HG03025 (cell line): ENCODE measurements around the gene ITPR1.
"Not testable (repeated sequence)": the region's sequence is repeated elsewhere in the genome, so short reads cannot be mapped to it uniquely, and the experiment has no call there.

ENCODE experiments used
- ATAC-seq: cut with Tn5 transposase; IDR thresholded peaks from one replicate; pipeline ENCODE4 v1.9.1; 2021; ENCODE audit warnings: mild to moderate bottlenecking, moderate library complexity; ENCODE audit not compliant: unreplicated experiment, low FRiP score

The ITPR1 gene

DNA sequence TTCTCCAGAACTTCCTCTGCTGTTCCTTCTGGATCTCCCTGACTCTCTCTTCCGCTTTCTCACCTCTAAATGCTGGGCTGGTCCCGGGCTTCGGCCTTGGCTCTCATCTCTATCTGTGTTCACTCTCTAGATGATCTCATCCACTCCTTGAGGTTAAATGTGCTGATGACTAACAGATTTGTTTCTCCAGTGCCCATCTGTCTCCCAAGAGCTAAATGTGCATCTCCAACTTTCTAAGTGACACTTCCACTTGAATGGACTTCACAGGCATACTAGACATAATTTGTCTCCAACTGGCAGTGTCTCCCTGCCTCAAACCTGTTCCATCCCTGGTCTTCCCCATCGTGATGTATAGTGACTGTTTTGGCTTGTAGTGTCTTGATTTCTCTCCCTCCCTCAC is 95.3 kb downstream of the ITPR1 start:
- no peak for ATAC-seq

DNA sequence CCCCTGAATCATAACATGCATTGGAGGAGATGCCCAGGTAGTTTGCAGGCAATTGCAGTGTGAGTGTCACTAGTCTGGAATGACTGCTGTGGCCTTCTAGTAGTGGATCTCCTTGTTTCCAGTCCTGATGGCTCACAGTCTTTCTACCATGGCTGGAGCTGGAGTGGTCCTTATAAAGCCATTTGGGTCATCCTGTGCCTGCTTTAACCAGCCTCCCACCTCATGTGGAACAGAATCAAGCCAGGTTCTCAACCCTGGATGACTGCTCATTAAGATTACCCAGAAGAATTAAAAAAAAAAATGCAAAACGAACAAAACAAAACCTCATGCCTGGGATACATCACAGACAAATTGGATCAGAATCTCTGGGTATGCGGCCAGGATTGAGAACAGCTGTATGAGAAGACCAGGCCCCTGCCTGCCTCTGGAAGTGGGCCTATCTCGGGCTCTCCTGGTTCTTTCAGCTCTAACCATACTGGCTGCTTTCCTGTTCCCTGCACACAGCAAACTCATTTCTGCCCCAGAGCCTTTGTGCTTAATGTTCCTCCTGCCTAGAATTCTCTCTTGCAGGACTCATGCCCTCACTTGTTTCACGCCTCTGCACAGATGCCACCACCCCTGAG is 96.4 kb downstream of the ITPR1 start:
- ATAC-seq, result no peak

DNA sequence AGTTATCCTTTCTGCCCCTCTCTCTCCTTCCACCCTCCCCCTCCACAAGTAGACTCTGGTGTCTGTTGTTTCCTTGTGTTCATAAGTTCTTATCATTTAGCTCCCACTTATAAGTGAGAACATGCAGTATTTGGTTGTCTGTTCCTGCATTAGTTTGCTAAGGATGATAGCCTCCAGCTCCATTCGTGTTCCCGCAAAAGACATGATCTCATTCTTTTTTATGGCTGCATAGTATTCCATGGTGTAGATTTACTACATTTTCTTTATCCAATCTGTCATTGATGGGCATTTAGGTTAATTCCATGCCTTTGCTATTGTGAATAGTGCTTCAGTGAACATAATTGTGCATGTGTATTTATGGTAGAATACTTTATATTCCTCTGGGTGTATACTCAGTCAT is 97.7 kb downstream of the ITPR1 start:
- ATAC-seq, result not testable (repeated sequence)

DNA sequence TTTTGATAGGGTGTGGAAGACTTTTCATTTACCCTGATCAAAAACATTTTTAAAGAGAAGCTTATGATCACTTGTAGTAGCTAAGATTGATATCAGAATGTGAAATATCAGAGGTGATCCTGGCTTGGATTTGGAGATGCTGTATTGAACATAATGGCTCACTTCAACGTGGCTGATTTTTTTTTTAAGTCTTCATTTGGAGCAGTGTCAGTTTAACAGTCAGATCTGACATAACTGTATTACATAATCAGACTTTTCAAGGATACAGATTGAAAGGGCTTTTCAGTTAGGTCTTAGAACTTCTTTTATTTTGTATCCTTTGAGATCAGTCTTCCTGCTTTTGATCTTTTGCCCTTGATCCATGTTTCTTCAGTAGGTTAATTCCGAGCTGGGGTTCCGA is 98.5 kb downstream of the ITPR1 start:
- ATAC-seq, result no peak

DNA sequence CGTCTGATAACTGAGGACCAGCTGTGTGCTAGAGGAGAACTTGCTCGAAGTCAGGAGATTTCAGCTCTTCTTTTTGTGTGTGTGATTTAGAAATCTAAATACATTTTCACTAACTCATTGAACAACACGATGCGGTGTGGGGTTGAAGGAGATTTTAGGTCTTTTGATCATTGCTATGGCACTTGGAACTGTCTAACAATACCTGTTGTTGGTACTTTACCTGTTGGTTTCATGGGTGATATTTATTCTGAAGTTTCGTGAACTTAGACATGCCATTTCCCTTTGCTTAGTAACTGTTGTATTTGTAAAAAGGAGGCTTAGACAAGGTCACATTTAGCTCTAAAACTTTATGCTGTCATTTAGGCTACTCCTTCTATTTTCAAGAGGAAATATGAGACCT is 99.9 kb downstream of the ITPR1 start:
- ATAC-seq, result no peak

DNA sequence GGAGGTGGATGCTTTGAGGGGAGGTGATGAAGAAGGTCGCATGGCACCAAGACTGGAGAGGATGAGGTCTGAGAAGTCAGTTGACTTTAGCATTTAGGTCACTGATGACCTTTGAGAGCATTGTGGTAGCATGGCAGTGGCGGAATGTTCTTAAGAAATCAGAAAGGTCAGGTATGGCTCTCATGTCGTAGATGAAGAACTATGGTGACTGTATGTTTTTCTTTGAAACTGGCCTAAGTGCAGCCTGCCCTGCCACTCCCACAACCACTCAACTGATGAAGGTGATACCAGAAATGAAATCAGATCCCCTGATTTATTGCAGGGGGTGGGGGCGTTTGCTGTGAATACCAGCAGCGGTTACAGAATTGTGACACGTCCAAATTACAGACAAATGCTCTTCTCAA is 102.6 kb downstream of the ITPR1 start:
- ATAC-seq, result no peak

DNA sequence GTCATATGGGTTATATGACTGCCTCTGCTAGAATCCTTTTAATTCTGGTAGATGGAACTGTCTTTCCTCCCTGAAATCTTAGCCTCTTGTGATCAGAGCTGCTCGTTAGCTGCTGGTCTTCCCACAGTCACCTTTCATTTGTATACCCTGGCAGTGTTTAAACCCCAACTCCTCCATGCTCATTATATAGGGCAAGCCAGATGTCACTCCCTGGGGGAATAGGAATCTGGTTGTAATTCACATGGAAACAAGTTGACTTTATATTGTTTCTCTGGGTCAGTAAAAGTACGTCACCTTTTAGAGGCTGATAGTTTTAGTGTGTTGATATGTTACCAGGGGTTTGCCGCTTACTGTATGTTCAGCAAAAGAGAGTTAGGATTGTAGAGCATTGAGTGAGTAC is 103.5 kb downstream of the ITPR1 start:
- no peak for ATAC-seq

DNA sequence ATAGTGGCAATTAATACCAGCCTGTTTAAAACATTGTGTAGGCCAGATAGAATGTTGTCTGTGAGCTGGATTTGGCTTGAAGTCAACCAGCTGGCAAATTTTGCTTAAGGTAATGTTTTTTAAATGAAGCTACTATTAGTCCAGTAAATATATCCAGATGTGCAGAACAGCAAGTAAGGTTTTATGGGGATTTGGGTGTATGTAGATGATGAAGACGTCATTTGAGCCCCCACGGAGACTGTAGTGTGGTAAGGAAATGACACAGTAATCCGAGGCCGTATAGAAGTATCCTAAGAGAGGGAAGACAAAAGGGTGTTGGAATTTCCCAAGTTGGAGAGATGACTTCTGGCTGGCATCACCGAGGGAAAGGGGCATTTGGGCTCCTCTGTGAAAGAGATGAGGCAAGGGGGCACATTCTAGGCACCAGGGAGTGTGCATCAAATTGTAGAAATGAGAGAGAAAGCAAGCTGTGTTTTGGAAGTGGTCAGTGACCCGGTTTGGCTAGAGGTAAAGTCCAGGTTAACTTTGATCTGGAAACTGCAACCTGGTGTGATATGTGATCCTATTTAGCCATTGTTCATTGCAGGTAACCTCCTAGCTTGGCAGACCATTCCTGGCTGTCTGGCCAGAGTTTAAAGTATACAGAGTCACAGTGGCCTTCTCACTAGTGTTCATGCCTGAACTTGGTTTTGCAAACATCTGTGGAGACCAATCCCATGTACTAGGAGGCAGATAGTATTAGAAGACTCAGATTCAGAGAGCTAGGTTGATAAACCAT is 104.2 kb downstream of the ITPR1 start:
- ATAC-seq, result no peak

DNA sequence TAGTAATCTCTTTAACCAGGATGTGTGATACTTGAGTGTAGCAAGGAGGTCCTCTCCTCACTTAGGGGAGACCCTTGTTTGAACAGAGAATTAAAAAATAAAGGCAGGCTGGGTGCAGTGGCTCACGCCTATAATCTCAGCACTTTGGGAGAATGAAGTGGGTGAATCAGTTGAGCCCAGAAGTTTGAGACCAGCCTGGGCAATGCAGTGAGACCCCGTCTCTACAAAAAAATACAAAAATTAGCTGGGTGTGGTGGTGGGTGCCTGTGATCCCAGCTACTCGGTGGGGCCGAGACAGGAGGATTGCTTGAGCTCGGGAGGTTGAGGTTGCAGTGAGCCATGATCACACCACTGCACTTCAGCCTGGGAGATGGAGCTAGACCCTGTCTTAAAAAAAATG is 105.1 kb downstream of the ITPR1 start:
- not testable (repeated sequence) for ATAC-seq

DNA sequence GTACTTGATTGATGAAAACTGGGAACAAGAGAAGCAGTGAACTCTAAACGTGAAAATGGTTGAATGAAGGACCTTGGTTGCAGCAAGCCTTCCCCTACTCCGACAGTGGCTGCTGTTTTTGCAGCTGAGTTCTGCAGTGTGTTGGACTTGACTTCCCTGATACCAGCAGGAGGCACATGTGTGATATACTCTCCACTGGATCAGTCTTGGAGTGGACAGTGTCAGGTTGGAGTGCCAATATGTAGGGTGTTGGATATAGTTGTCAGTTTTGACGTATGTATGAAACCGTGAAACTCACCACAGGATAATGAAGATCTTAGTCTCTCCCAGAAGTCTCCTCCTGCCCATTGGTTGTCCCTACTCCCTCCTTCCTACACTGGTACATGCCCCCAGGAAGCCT is 106.5 kb downstream of the ITPR1 start:
- no peak for ATAC-seq

DNA sequence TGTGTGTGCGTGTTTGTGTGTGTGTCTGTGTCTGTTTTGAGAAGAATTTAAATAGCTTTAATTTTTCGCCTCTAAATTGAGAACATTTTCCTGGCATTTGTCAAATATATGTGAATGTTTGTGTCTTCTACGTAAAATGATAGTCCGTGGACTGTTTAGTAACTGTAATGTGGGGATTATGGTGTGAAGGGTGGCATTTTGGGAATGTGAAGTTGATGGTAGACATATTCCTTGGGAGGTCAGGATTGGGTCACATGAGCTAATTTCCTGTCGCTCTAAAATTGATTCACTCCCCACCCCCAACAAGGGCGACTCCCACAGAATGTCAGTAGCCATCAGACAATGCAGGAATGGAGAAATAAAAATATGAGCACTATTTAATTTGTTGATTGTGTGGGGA is 107.3 kb downstream of the ITPR1 start:
- no peak for ATAC-seq

DNA sequence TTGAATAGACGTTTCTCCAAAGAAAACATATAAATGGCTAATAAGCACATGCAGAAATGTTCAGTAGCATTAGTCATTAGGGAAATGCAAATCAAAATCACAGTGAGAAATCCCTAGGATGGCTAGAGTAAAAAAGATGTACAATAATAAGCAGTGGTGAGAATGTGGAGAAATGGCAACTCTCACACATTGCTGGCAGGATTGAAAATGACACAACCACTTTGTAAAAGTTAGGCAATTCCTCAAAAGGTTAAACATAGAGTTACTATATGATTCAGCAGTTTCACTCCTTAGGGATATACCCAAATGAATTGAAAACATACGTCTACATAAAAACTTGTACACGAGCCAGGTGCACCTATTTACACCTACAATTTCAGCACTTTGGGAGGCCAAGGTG is 108.7 kb downstream of the ITPR1 start:
- ATAC-seq, result no peak

DNA sequence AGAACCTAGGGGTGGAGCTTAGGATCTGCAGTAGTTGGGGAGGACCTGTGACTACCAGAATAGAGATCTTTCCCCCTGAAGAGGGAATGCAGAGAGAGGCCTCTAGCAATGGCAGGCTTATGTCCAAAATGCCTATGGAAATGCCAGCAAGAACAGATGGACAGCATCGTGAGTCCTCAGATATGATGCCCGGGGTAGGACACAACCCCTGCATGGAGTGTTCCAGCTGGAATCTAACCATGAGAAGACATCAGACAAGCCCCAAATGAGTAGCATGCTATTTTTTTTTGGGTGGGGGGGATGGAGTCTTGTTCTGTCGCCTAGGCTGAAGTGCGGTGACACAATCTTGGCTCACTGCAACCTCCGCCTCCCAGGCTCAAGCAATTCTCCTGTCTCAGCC is 111.5 kb downstream of the ITPR1 start:
- no peak for ATAC-seq

DNA sequence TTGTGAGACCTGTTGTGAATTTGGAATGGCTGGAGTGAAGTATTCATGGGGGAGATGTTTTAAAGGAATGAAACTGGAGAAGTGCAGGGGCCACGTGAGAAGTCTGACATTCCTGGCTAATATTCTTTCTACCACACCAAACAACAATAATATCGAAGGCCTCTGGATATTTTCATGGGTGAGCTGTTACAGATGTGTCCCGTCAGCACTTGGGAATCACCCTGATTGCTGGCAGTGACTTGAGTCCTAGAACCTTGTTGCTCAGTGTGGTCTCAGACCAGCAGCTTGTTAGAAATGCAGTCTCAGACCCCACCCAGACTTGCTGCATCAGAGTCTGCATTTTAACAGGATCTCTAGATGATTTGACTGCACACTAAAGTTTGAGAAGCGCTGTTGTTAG is 113.8 kb downstream of the ITPR1 start:
- no peak for ATAC-seq

DNA sequence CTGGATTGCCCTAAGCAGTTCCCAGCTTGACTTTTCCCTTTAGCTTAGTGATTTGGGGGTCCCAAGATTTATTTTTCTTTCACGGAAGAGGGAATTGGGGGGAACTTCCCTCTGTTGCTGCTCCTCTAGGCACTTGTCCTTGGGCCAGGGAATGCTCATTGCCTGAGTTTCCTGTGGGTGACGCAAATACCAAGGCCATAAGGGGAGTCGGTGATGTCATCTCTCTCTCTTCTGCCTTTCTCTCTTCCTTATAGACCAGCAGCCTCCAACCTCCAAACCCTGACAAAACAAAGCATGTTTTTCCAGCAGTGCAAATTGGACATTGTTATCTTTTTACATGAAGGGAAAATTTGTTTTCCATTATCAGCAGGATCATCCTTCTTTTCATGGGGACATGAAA is 120.2 kb downstream of the ITPR1 start:
- no peak for ATAC-seq

DNA sequence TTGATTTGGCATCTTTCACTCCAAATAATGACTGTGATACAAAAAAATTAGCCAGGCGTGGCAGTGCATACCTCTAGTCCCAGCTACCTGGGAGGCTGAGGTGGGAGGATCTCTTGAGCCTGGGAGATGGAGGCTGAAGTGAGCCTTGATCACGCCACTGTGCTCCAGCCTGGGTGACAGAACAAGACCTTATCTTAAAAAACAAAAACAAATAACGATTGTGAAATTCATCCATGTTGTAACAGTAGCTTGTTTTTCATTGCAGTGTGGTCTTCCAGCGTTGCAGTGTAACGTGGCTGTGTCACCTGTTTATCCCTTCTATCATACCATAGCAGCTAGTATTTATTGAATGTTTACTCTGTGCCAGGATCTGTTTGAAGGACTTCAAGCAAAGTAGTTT is 120.9 kb downstream of the ITPR1 start:
- no peak for ATAC-seq

DNA sequence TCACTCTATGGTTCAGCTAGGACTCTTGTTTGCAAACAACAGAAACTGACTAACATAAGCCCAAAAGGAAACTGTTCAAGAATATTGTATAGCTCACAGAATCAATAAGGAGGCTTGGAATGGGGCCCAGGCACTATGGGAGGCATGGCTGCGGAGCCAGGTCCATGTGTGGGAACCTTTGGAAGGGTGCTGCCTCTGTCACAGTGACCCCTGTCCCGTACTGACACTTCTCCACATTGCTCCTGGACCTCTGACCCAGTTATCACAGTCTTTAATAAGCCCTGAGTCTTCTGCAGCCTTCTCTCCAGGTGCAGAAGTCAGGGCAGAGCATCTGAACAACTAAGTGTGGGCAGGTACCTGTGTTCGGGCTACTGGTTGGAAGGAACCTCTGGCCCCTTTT is 121.8 kb downstream of the ITPR1 start:
- no peak for ATAC-seq

DNA sequence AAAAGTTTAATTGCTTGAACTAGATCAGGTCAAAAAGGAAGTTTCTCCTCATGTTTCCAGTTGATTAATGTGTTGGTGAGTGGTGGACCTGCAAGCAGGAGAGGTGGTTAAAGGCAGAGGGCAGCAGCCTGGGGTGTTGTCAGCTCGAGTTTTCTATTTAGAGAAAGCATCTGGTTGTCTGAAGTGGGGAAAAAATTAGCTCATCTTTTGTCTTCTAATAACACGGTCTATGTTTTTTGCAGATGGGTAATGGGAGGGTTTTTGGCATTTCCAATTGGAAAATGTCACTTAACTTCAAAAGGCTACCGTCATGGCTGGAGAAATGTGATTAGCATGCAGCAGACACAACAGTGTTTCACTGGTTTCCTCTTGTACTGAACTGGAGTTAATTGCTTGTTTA is 122.6 kb downstream of the ITPR1 start:
- no peak for ATAC-seq

DNA sequence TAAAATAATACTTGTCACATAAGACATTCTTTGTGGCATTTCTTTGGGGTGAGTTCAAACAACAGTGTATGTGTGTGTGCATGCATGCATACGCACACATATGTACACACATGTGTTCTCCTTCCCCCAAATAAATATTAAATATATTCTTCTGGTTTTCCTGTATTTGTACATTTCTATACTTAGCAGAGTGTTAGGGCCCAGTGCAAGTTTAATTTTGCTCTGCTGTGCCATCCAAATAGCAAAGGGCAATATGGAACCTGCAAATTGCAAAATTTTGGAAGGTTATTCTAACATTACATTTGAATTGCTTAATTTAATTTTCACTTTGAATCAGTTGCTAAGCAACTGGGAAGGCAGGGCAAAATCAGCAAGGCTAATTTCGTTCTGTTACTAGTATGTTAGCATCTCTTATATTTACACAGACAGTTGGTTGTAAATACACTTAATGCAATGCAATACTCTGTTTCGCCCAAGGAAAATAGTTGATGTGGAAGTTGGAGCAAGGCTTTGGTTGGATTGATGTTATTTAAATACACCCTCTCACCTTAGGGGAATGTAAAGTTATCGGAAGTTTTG is 130.4 kb downstream of the ITPR1 start:
- ATAC-seq, result no peak

DNA sequence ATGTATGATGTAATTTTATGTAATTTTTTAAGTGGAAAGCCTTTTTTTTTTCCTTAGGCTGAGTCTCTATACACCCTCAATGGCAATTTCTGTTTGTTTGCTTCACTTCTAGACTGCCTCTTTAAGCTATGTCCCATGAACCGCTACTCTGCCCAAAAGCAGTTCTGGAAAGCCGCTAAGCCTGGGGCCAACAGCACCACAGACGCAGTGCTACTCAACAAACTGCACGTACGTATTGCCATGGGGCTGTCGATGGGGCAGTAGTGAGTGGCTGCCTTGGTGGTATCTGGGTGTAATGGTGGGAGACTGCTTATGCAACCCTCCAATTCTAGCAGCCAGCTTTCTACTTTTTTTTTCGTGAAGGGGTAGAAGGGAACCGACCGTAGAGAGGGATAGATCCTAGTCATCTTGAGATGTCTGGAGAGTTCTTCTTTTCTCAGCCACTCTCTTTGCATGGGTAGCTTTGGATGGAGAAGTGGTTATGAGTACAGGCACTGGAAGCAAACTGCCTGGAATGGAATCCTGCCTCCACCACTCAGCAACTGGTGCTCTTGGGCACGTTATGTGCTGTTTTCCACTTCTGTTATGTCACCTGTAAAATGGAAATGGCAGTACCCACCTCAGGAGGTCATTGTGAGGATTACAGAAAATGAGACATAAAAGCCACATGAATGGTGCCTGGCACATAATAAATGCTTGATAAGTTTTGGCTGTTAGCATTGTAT is 134.7 kb downstream of the ITPR1 start:
- ATAC-seq, result no peak
